Fibroblast of lung (primary cell): ENCODE results near the gene GREB1.

ENCODE experiments used
- CTCF ChIP-seq, 2 donors: IDR thresholded peaks in 1 of 2; conservative IDR thresholded peaks in 1 of 2; 1 replicate in 1 of 2; 2 replicates in 1 of 2; pipeline ENCODE4 v1.5.1; 2011 to 2012; ENCODE audit warnings: low read length in 2 of 2, control low read depth in 1 of 2, inconsistent platforms in 1 of 2, low read depth in 1 of 2, mild to moderate bottlenecking in 1 of 2
- EZH2 ChIP-seq: IDR thresholded peaks from 2 replicates; pipeline ENCODE4 v1.5.1; 2012; ENCODE audit warnings: low read length, control low read depth, mild to moderate bottlenecking; ENCODE audit errors: missing control alignments

GRCh38 chr2:11498543-11499034 lies 35.3 kb upstream of the GREB1 start:
- no peak for TF ChIP-seq CTCF (conservative IDR thresholded peaks at IDR 0.05 in 1 of 2, IDR thresholded peaks at IDR 0.05 in 1 of 2; ENCODE audit: low read depth in 1 of 2, low read length in 2 of 2)
- no peak for TF ChIP-seq EZH2
